GM21381 (cell line): ENCODE results near the gene KIF5C.

Experiments
- ATAC-seq: cut with Tn5 transposase; IDR thresholded peaks from one replicate; pipeline ENCODE4 v1.9.1; 2021; ENCODE audit warnings: mild to moderate bottlenecking, moderate library complexity; ENCODE audit not compliant: unreplicated experiment

Gene KIF5C

DNA sequence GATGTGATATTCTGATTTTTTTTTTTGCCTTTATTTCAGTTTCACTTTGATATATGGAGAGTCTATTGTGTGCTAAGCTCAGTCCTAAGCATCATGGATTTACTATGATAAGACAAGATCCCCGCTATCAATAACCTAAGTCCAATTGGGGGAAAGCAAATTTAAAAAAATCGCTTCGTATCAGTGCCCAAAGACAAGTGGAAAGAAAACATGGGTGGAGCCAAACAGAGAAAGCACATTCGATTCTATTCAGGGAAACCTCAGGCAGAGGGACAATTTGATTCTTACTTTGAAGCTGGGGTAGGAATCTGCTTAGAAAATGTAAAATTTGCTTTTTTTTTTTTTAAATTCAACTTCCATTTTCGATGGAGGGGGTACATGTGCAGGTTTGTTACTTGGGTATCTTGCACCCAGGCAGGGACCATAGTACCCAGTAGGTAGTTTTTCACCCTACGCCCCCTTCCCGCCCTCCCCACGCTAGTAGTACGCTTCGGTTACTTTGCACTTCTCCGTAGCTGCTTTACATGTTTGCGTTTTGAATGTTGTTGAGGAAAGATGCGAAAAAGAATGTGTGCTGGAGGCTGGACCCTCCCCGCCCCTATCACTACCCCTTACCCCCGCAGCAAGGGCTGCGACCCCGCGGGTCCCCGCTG, 12.4 kb downstream of the KIF5C start:
- no peak for ATAC-seq

DNA sequence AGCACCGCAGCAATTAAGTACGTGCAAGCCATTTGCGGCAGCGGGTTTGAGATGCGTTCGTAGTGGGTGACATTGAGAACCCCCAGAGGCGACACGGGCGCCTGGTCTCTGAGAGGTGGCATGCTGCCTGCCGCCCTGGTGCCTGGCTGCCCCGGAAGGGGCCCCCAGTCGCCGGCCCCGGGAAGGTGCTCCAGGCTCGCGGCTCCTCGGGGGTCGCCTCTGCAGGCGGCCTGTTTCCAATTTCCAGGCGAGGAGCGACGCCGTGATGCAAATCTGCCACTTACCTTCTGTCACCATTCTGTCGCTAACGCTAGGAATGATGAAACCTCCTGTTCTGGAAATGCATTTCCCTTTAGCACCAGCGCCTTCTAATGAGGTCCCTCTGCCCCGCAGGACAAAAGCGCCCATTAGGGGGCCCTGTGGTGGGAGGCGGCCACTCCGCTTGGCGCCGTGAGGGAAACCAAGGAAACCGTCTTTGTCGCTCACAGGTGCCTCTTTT, 13.0 kb downstream of the KIF5C start:
- ATAC-seq, result no peak

GRCh38 chr2:148888986-148889385, 14.0 kb downstream of the KIF5C start:
- no peak for ATAC-seq

GRCh38 chr2:148893906-148894305, 18.9 kb downstream of the KIF5C start:
- no peak for ATAC-seq

DNA sequence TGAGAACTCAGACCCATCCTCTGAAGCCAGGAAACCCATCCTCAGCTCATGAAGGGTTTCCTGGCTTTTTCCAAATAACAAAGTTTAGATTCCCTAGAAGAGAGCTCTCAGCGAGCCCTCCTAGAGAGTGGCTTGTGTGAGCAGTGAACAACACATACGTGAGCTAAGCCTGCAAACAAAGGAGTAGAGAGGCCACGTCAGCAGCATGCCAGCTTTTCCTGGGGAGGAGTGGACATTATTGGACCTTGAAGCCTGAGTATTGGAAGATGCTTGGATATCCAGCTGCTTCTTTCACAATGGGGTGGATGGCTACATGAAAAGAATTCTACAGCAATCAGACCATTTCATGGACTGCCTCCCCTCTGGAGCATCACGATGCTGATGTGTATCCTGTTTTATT, 21.1 kb downstream of the KIF5C start:
- no peak for ATAC-seq

DNA sequence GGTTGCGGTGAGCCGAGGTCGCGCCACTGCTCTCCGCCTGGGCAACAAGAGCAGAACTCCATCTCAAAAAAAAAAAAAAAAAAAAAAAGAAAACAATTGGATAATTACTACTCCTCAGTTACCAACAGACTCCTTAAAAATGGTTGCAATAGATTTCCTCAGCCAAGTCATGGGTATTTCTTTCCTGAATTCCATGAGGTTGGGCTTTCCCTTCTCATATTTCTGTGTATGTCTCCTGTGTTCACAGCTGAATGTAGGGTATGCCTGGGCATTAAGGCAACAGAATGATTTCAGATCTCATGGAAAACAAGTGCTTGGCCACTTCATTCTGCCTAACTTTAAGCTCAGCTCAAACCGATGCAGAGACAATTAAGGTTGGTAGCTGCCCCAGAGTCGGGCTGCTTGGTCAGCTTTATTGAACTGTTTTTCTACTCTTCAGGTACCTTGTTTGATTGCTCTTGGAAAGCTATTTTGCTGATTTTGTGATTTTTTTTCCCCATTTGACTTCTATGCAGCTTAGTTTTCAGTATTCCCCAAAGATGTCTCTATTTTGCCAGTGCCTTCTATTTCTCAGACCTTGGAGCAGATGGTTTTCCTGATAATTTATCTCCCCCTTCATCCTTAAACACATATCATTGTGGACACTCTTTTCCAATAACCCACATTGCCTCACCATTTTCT, 24.8 kb downstream of the KIF5C start:
- no peak for ATAC-seq

DNA sequence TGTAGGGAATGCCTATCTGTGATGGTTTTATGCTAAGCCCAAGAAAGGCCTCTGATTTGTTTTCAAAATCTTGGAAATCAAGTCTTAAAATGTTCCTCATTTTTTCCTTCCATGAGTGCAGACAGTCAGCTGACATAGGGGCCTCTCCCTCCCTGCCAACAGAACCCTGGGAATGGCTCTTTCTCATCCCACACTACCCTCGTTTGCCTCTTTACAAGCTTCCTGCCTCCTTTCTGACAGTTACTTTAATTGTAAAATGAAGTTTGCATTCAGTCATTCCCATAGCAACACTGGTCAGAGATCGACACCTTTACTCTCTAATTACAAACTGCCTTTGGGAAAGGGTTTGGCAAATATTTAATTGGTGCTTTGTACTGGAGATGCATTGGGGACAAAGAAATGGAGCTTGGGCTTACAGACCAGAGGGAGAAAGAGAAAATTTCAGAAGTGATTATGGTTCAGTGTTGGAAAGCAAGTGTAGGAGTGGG, 25.4 kb downstream of the KIF5C start:
- no peak for ATAC-seq

DNA sequence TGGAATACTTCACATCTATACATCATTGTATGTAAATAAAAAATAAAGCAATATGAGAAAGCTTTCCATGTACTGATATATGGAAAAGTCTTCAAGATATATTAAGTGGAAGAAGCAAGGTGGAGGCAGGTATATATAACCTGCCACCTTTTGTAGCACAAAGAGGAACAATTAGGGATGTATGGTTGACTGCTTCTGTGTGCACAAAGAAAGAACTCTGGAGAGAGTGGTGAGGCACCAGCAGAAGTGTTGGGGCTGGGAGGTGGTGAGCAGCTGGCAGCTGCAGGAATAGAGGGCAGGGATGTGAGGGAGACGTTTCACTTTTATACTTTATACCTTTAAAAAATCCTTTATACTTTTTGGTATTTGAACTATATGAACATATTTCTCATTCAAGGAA, 26.1 kb downstream of the KIF5C start:
- no peak for ATAC-seq

- no peak for ATAC-seq
Observed at GRCh38 chr2:148902798-148903197, 27.8 kb downstream of the KIF5C start.

DNA sequence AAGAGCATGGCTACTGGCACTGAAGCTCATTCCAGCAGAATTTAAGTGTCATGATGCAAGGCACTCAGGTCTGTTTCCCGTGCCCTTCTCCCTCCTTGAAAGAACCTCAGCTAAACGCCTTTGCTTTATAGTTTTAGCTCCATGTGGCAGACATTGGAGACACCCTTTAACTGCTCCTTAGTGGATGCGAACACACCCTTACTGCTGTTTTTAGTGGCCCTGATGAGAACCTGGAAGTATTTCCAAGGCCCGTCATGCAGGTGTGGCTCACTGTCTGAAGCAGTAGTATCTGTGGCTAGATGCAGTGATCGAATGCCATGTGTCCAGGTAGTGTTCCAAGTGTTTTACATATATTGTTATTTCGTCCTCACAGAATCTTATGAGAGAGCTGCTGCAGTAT, 28.3 kb downstream of the KIF5C start:
- no peak for ATAC-seq

- no peak for ATAC-seq
Observed at GRCh38 chr2:148903979-148904378, 29.0 kb downstream of the KIF5C start.

GRCh38 chr2:148906124-148906523, 31.1 kb downstream of the KIF5C start:
- ATAC-seq, result no peak

DNA sequence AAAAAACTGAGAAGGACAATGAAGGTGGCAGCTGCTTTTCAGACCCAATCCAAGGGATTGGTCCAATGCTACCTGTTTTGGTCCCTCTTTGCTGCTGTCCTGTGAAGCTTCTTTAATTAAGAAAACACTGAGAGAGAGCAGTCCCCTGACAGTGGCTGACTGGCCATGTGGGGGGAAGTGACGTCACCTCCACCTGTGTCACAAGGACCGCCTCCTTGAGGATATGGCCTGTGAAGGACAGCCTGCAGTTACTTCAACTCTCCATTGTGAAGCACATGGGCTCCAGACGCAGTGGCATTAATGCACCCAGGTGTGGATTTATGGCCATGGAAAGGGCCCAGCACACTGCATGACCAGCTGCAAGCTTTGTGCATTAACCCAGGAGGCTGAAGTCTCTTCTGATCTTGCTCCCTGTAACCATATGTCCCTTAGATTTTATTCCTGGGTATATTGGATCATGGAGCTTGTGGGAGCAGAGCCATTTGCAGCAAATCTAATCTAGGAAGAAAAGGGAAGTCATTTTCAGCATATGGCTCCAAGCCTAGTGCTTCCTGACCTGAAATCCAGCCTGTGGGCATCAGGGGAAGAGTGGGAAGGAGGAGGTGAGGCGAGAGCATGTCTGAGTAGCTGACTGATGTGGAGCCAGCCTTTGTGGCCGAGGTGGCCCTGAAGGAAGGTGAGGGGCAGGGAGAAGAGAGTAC, 32.2 kb downstream of the KIF5C start:
- ATAC-seq, result no peak

GRCh38 chr2:148909114-148909513, 34.1 kb downstream of the KIF5C start:
- no peak for ATAC-seq

DNA sequence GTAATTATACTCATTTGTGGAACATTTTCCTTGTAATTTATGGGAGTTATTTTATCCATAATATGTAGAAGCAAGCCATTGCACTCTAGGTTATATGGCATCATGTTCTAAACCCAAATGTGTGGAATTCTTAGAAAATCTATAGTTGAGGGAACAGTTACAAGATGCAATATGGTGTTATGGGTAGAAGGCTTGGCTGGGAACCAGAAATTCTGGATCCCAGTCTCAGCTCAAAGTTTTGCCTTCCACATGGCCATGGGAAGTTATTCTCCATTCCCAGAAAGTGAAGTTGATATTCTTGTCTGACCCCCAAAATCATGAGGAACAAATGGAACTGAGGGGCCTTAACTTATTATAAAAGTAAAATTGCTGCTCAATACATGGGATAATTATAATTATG, 38.0 kb downstream of the KIF5C start:
- ATAC-seq, result no peak

- ATAC-seq, result no peak
Observed at GRCh38 chr2:148913492-148913891, 38.5 kb downstream of the KIF5C start.

- ATAC-seq, result no peak
Observed at GRCh38 chr2:148914463-148914862, 39.4 kb downstream of the KIF5C start.

DNA sequence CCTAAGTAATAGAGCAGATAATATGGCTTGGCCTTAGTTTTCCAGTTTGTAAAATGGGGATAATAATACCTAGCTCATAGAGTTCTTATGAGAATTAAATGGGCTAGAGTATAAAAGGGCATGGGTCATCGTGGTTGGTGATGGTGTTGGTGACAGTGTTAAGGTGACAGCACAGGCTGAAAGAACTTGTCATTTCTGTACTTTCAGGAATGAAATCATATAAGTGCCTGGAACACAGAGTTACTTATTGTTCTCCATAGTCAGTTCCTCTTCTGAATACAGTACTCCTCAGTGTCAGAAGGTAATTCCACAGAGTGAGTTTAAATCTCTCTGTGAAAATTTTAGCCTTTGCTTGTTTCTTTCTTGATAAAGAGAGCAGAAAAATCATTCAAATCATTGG, 42.4 kb downstream of the KIF5C start:
- ATAC-seq, result no peak

GRCh38 chr2:148918554-148918953, 43.5 kb downstream of the KIF5C start:
- no peak for ATAC-seq

- ATAC-seq, result no peak
Observed at GRCh38 chr2:148920559-148920958, 45.5 kb downstream of the KIF5C start.

- no peak for ATAC-seq
Observed at GRCh38 chr2:148922062-148922461, 47.0 kb downstream of the KIF5C start.
